ENCODE data around the gene SYNE2. TPM values are rescaled to one million over a fixed set of nuclear protein-coding genes. Genes with fewer than 3 reads are reported as not detected.

SYNE2 gene
- total and polyA plus RNA-seq, 2 donors (not counting 3 experiments of a cell fraction or from before 2014, with no cell fraction given) = 16.0 to 53.7 TPM

DNA sequence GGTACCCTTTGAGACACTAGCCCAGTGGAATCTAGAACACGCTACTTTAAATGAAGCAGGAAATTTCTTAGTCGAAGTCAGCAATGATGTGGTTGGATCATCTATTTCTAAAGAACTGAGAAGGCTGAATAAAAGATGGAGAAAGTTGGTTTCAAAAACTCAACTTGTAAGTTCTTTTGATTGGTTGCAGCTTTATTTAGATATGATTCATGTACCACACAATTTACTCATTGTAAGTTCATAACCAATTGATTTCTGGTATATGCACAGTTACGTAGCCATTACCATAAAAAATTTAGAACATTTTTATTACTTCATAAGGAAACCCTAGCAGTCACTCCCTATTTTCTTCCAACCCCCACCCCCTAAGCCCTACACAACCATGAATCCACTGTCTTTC is 129.8 kb downstream of the SYNE2 start:
- no peak overlapping the region for H3K27ac ChIP-seq (ENCODE audit: insufficient read depth, low read depth, low read length)
- no peaks in the 10 kb centered on the region for H3K79me2 ChIP-seq (ENCODE audit: control insufficient read depth, insufficient read depth, low read length)
- DNase-seq (ENCODE audit: low read depth, low spot score) (no peak), FAIRE-seq (no peak)
- H3K27me3 ChIP-seq (ENCODE audit: control insufficient read depth in 2 of 2, insufficient read depth in 2 of 2, low read length in 2 of 2) = no peaks in the 10 kb centered on the region
- ChIA-PET POLR2A (no interaction called here), CTCF (interaction anchor here (0.6 kb wide), 1 partner anchor 321 kb away, joined by 3 read pairs; no protein-coding TSS in a partner anchor)
- TF ChIP-seq EZH2 (IDR thresholded peaks at IDR 0.05; ENCODE audit: borderline replicate concordance, low read depth, low read length, severe bottlenecking) = no peak
- TF ChIP-seq, protein P1, sequence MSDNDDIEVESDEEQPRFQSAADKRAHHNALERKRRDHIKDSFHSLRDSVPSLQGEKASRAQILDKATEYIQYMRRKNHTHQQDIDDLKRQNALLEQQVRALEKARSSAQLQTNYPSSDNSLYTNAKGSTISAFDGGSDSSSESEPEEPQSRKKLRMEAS (IDR thresholded peaks at IDR 0.05; ENCODE audit: insufficient read depth, insufficient read length) = no peak
- H3K4me2 ChIP-seq (ENCODE audit: insufficient read depth, low read length) = no peak overlapping the region
- no TSS peak for BruUV-seq (replicated peaks)
- intact Hi-C loops (cut with micrococcal nuclease) = no loop called here
- H3K4me1 ChIP-seq (ENCODE audit: control insufficient read depth, extremely low read depth, insufficient read depth, low read length) = no peaks in the 10 kb centered on the region
- H3K9me1 ChIP-seq (replicated peaks; ENCODE audit: control insufficient read depth, extremely low read depth, insufficient read depth, low read length) = no peaks in the 10 kb centered on the region
- dilution Hi-C loops (cut with MboI; ENCODE audit: extremely low pct_ligation_motif_present, low sequenced_read_pairs) = no loop called here
- no peak overlapping the region for H2AFZ ChIP-seq (ENCODE audit: low read depth, low read length)
- H3K9ac ChIP-seq (replicated peaks; ENCODE audit: extremely low read depth, insufficient read depth, low read length) = no peak overlapping the region
- H3K9me3 ChIP-seq (replicated peaks; ENCODE audit: control insufficient read depth, insufficient read depth, low read length) = no peaks in the 10 kb centered on the region
- H3K36me3 ChIP-seq (ENCODE audit: control insufficient read depth in 2 of 2, extremely low read depth in 1 of 2, insufficient read depth in 2 of 2, low read length in 2 of 2) = no peaks in the 10 kb centered on the region
- no peaks in the 10 kb centered on the region for H4K20me1 ChIP-seq (replicated peaks; ENCODE audit: control insufficient read depth, extremely low read depth, insufficient read depth, low read length)
- no peak overlapping the region for H3K4me3 ChIP-seq (replicated peaks in 1 of 3; ENCODE audit: insufficient read depth in 1 of 3, low read depth in 1 of 3, low read length in 3 of 3)

DNA sequence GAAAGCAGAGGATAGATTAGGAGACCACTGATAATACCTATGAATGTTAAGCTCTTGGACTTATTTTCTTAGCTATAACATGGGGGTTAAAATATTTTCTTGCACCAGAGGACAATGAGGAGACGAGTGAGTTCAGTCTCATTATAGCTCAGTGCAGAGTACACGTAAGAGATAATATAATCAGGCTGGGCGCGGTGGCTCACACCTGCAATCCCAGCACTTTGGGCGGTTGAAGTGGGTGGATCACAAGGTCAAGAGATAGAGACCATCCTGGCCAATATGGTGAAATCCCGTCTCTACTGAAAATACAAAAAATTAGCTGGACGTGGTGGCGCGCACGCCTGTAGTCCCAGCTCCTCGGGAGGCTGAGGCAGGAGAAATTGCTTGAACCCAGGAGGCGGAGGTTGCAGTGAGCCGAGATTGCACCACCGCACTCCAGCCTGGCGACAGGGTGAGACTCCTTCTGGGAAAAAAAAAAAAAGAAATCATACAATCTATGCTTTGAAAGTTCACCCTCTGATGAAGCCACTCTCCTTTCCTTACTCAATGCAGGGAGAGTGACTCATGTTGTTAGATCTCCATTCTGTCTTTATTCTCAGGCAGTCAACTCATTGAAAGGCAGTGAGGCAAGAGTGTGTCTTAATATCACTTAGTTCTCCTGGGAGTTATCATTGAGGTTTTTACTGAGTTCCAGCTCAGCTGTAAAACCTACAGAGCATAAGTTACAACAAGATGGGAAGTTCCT is 134.2 kb downstream of the SYNE2 start:
- CTCF ChIA-PET = interaction anchor here (1.4 to 1.6 kb wide), 3 partner anchors 10 to 317 kb away, joined by 3 to 4 read pairs (median 3); no protein-coding TSS in a partner anchor
- no peak overlapping the region for H3K9ac ChIP-seq (replicated peaks; ENCODE audit: extremely low read depth, insufficient read depth, low read length)

More for the DNA sequence above, 134.2 kb downstream of the SYNE2 start:
- dilution Hi-C loops (cut with MboI; ENCODE audit: extremely low pct_ligation_motif_present, low sequenced_read_pairs) = no loop called here
- Histone ChIP-seq H3K36me3 (ENCODE audit: control insufficient read depth in 2 of 2, extremely low read depth in 1 of 2, insufficient read depth in 2 of 2, low read length in 2 of 2) (no peaks in the 10 kb centered on the region), H3K9me3 (replicated peaks; ENCODE audit: control insufficient read depth, insufficient read depth, low read length) (no peaks in the 10 kb centered on the region), H2AFZ (ENCODE audit: low read depth, low read length) (no peak overlapping the region), H4K20me1 (replicated peaks; ENCODE audit: control insufficient read depth, extremely low read depth, insufficient read depth, low read length) (no peaks in the 10 kb centered on the region), H3K4me3 (replicated peaks in 1 of 3; ENCODE audit: insufficient read depth in 1 of 3, low read depth in 1 of 3, low read length in 3 of 3) (no peak overlapping the region), H3K4me1 (ENCODE audit: control insufficient read depth, extremely low read depth, insufficient read depth, low read length) (no peaks in the 10 kb centered on the region), H3K79me2 (ENCODE audit: control insufficient read depth, insufficient read depth, low read length) (no peaks in the 10 kb centered on the region), H3K4me2 (ENCODE audit: insufficient read depth, low read length) (no peak overlapping the region), H3K27me3 (ENCODE audit: control insufficient read depth in 2 of 2, insufficient read depth in 2 of 2, low read length in 2 of 2) (no peaks in the 10 kb centered on the region), H3K9me1 (replicated peaks; ENCODE audit: control insufficient read depth, extremely low read depth, insufficient read depth, low read length) (no peaks in the 10 kb centered on the region), H3K27ac (ENCODE audit: insufficient read depth, low read depth, low read length) (no peak overlapping the region)
- POLR2A ChIA-PET = no interaction called here
- no TSS peak for BruUV-seq (replicated peaks)
- FAIRE-seq = no peak
- intact Hi-C loops (cut with micrococcal nuclease) = no loop called here
- TF ChIP-seq EZH2 (IDR thresholded peaks at IDR 0.05; ENCODE audit: borderline replicate concordance, low read depth, low read length, severe bottlenecking) (no peak), GATA2 (IDR thresholded peaks at IDR 0.05; ENCODE audit: insufficient read depth, insufficient read length, low read depth, low read length) (no peak), JUN (IDR thresholded peaks at IDR 0.05; ENCODE audit: borderline replicate concordance, insufficient read depth, insufficient read length, low read depth) (no peak), POLR2AphosphoS5 (IDR thresholded peaks at IDR 0.05; ENCODE audit: insufficient read depth, low read depth, low read length) (no peak), FOS (IDR thresholded peaks at IDR 0.05; ENCODE audit: borderline replicate concordance, insufficient read depth, low read length) (no peak), MYC (IDR thresholded peaks at IDR 0.05; ENCODE audit: low read depth, low read length) (no peak), POLR2A (IDR thresholded peaks at IDR 0.05; ENCODE audit: low read depth, low read length) (no peak)
- TF ChIP-seq, protein P2, sequence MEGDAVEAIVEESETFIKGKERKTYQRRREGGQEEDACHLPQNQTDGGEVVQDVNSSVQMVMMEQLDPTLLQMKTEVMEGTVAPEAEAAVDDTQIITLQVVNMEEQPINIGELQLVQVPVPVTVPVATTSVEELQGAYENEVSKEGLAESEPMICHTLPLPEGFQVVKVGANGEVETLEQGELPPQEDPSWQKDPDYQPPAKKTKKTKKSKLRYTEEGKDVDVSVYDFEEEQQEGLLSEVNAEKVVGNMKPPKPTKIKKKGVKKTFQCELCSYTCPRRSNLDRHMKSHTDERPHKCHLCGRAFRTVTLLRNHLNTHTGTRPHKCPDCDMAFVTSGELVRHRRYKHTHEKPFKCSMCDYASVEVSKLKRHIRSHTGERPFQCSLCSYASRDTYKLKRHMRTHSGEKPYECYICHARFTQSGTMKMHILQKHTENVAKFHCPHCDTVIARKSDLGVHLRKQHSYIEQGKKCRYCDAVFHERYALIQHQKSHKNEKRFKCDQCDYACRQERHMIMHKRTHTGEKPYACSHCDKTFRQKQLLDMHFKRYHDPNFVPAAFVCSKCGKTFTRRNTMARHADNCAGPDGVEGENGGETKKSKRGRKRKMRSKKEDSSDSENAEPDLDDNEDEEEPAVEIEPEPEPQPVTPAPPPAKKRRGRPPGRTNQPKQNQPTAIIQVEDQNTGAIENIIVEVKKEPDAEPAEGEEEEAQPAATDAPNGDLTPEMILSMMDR (IDR thresholded peaks at IDR 0.05; ENCODE audit: extremely low read depth in 1 of 2, insufficient read depth in 1 of 2, low read depth in 1 of 2, low read length in 2 of 2) = no peak
- TF ChIP-seq, protein P1 (IDR thresholded peaks at IDR 0.05; ENCODE audit: insufficient read depth, insufficient read length) = no peak
- no peak for DNase-seq (ENCODE audit: low read depth, low spot score)

Measured in endothelial cell of umbilical vein (primary cell).